Gastroesophageal sphincter (tissue), 4 donors: Measurements from ENCODE around the gene EMILIN1. TPM values are rescaled to one million over a fixed set of nuclear protein-coding genes. Genes with fewer than 3 reads are reported as not detected.

Experiments used
- ATAC-seq: fragments of 150-250 bp; one replicate; pipeline ENCODE4 v1.9.1; 2016; ENCODE audit warnings: mild to moderate bottlenecking, moderate library complexity
- H3K27ac ChIP-seq, 4 donors: fragments of 200-600 bp; sonication (generic) in 3 of 4; 1 replicate in 3 of 4; 2 replicates in 1 of 4; pipeline ENCODE4 v1.5.1; 2016 to 2019
- H3K27me3 ChIP-seq: fragments of 200-600 bp; sonication (generic); one replicate; pipeline ENCODE4 v1.5.1; 2019
- H3K36me3 ChIP-seq, 2 donors: fragments of 200-600 bp; sonication (generic); one replicate each; pipeline ENCODE4 v1.5.1; 2019; ENCODE audit warnings: control low read depth in 1 of 2
- H3K4me1 ChIP-seq, 3 donors: fragments of 200-600 bp; sonication (generic); 1 replicate in 2 of 3; 2 replicates in 1 of 3; pipeline ENCODE4 v1.5.1; 2016 to 2019; ENCODE audit warnings: control low read depth in 2 of 3
- H3K4me3 ChIP-seq, 2 donors: fragments of 200-600 bp; sonication (generic); one replicate each; pipeline ENCODE4 v1.5.1; 2019; ENCODE audit warnings: mild to moderate bottlenecking in 1 of 2, moderate library complexity in 1 of 2
- H3K9me3 ChIP-seq, 3 donors: fragments of 200-600 bp; sonication (generic); one replicate each; pipeline ENCODE4 v1.5.1; 2017 to 2019; ENCODE audit warnings: control low read depth in 2 of 3
- CTCF ChIP-seq, 4 experiments: fragments of 200-600 bp in 2 of 4; fragments of 450-650 bp in 2 of 4; sonication (generic) in 1 of 4; IDR thresholded peaks; one replicate each; pipeline ENCODE4 v1.5.1; 2017 to 2019; ENCODE audit warnings: antibody characterized with exemption in 4 of 4, mild to moderate bottlenecking in 2 of 4, moderate library complexity in 2 of 4
- EP300 ChIP-seq: sonication (generic); formaldehyde crosslinking; IDR thresholded peaks from one replicate; pipeline ENCODE4 v1.6.1; 2017; ENCODE audit warnings: antibody characterized with exemption, mild to moderate bottlenecking
- POLR2A ChIP-seq, 2 donors: fragments of 450-650 bp; IDR thresholded peaks; one replicate each; pipeline ENCODE4 v1.6.1; 2017; ENCODE audit warnings: antibody characterized with exemption in 2 of 2, mild to moderate bottlenecking in 2 of 2, moderate library complexity in 1 of 2
- POLR2AphosphoS5 ChIP-seq: sonication (generic); formaldehyde crosslinking; IDR thresholded peaks from one replicate; pipeline ENCODE4 v1.6.1; 2017; ENCODE audit warnings: antibody characterized with exemption
- WGBS, 2 donors: methylation state at CpG; one replicate each; pipeline ENCODE4 v1.1.5; 2018; ENCODE audit warnings: low coverage in 1 of 2; 5-methylcytosine and 5-hydroxymethylcytosine counted together
- total RNA-seq, 4 donors: library from RNA; depleted of rRNA; stranded (reverse); fragments of >200 nt; gene quantifications; one replicate each; pipeline ENCODE4 v1.1.0, GENCODE V29; 2016

The EMILIN1 gene
- total RNA-seq, 4 donors from 2014 or later, result 94.1 to 257 (median 174) TPM

GRCh38 chr2:27086090-27086723 is 7.8 kb downstream of the EMILIN1 start:
- H3K27ac ChIP-seq, result peak overlapping the region; percentile 79 to 98 (median 90)
- peak overlapping the region; percentile 58 to 65 for H3K4me3 ChIP-seq
- TF ChIP-seq POLR2AphosphoS5 (peak; percentile 80), EP300 (no peak), CTCF (IDR thresholded peaks at IDR 0.05) (peak in 3 of 4 experiments; percentile 96 to 99 (median 98)), POLR2A (IDR thresholded peaks at IDR 0.05) (peak; percentile 77 to 81)
- peaks cover 6 to 73% (median 28%) of the 10 kb centered on the region in 3 donors for H3K4me1 ChIP-seq
- no peaks in the 10 kb centered on the region for H3K27me3 ChIP-seq
- ATAC-seq, result peak; percentile 95
- H3K9me3 ChIP-seq, result no peaks in the 10 kb centered on the region
- 0% methylated on average over 15 of the region's 81 CpGs; no CpG with 5 or more reads in 1 of the 2 donors for WGBS, 2 donors
- peaks cover 0 to 19% of the 10 kb centered on the region in 2 donors for H3K36me3 ChIP-seq

GRCh38 chr2:27086724-27087593 is 8.5 kb downstream of the EMILIN1 start, which contains the start of gene KHK:
TSS of gene KHK (plus strand) at chr2:27086772. CDS start at chr2:27087260, 488 bp downstream.
- H3K27ac ChIP-seq, result peak within 1 kb of the TSS; percentile 79 to 98 (median 90)
- peaks cover 4 to 65% (median 20%) of the 10 kb centered on the region in 3 donors for H3K4me1 ChIP-seq
- ATAC-seq, result peak; percentile 23
- WGBS, 2 donors, result 0 to 42% methylated on average over 4 to 10 of the region's 54 CpGs
- peak within 1 kb of the TSS; percentile 58 to 65 for H3K4me3 ChIP-seq
- TF ChIP-seq EP300, result no peak
- peak; percentile 14 for TF ChIP-seq POLR2AphosphoS5
- no peaks in the 10 kb centered on the region for H3K27me3 ChIP-seq
- peaks cover 0 to 15% of the 10 kb centered on the region in 2 donors for H3K36me3 ChIP-seq
- no peaks in the 10 kb centered on the region for H3K9me3 ChIP-seq

GRCh38 chr2:27087823-27088410 is 9.5 kb downstream of the EMILIN1 start:
- Histone ChIP-seq H3K4me1 (peaks cover 4 to 56% (median 11%) of the 10 kb centered on the region in 3 donors), H3K4me3 (no peak overlapping the region), H3K27me3 (no peaks in the 10 kb centered on the region), H3K27ac (no peak overlapping the region), H3K9me3 (no peaks in the 10 kb centered on the region), H3K36me3 (peaks cover 0 to 12% of the 10 kb centered on the region in 2 donors)
- no peak for TF ChIP-seq EP300
- no peak for TF ChIP-seq POLR2AphosphoS5
- no peak for TF ChIP-seq POLR2A (IDR thresholded peaks at IDR 0.05)
- no peak for TF ChIP-seq CTCF (IDR thresholded peaks at IDR 0.05)
- 68 to 82% methylated on average over 3 of the region's 5 CpGs for WGBS, 2 donors
- no peak for ATAC-seq

- no peak overlapping the region for H3K4me3 ChIP-seq
- WGBS, 2 donors, result 62% methylated on average over 2 of the region's 6 CpGs; no CpG with 5 or more reads in 1 of the 2 donors
- peaks cover 0 to 8% of the 10 kb centered on the region in 2 donors for H3K36me3 ChIP-seq
- no peaks in the 10 kb centered on the region for H3K9me3 ChIP-seq
- H3K27ac ChIP-seq, result no peak overlapping the region
- TF ChIP-seq EP300 (no peak), POLR2A (IDR thresholded peaks at IDR 0.05) (no peak), POLR2AphosphoS5 (no peak), CTCF (IDR thresholded peaks at IDR 0.05) (no peak)
- H3K27me3 ChIP-seq, result no peaks in the 10 kb centered on the region
- H3K4me1 ChIP-seq, result peaks cover 4 to 49% (median 11%) of the 10 kb centered on the region in 3 donors
- no peak for ATAC-seq
Measured at GRCh38 chr2:27088634-27089033, 10.2 kb downstream of the EMILIN1 start.
